Endometrial microvascular endothelial cells (primary cell): Measurements from ENCODE around the gene ATG16L1. TPM values are rescaled to one million over a fixed set of nuclear protein-coding genes. Genes with fewer than 3 reads are reported as not detected.

Experiments
- in situ Hi-C: cut with HindIII; loops from 2 replicates; pipeline ENCODE4 v1.10.0; 2017; ENCODE audit warnings: low sequenced_read_pairs, low pct_unique_long_range_greater_than_20kb; ENCODE audit errors: inconsistent ontology term
- total RNA-seq: library from RNA; depleted of rRNA; stranded (reverse); fragments of >200 nt; gene quantifications from one replicate; pipeline ENCODE4 v1.2.3, GENCODE V29; 2015; ENCODE audit errors: inconsistent ontology term

The ATG16L1 gene
- total RNA-seq, 1 donor from 2014 or later, result 25.6 TPM

- in situ Hi-C loops, result loop anchor here (25.0 kb wide), 3 partner anchors 162 to 387 kb away; partner anchors contain the start of gene SNORC
These were observed 2.5 kb upstream of the ATG16L1 start for GRCh38 chr2:233248999-233249398.

DNA sequence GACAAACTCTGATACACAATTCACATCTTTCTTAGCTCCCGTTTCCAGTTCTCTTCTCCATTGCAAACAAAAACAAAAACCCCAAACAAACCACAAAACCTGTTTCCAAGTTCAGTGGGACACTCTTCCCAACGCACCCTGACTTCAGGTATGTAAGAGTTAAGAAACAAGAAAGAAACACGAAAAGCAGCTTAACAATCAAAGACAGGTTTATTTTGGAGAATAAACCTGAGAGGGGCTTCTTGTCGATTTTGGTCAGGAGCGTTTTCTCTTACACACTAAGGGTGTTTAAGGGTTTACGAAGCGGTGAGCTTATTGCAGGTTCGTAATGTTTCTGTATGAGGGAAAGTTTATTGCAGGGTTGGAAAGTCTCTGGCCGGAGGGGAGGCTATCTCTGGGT lies 905 bp upstream of the ATG16L1 start:
- in situ Hi-C loops, result no loop called here

DNA sequence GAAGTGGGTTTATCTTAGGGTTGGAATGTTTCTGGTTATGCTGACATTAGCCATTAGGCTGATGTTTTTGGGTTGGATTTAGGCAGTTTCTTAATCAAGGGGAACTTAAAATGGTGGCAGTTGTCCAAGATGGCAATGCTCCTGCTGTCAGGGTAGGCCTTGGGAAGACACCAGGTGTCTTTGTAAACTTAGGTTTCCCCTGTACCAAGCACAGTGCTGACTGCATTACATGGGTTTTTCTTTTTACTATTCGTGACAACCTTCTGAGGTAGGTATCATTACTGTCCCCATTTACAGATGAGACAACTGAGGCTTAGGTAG lies 528 bp upstream of the ATG16L1 start:
- in situ Hi-C loops, result no loop called here

DNA sequence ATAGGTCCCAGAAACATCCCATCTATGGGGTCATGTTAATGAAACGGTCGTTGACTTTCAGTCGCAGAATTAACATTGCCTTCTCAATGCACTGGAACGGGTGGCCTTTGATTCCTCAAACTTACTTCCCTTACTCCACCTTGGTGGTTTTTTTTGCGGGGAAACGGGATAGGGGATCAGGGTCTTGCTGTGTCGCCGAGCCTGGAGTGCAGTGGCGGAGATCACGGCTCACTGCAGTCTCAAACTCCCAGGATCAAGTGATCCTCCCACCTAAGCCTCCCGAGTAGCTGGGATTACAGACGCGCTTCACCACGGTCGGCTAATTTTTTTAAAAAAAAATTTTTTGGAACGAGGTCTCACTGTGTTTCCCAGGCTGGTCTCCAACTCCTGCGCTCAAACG lies 754 bp downstream of the ATG16L1 start:
- in situ Hi-C loops, result no loop called here

- in situ Hi-C loops, result no loop called here
These were observed 3.7 kb downstream of the ATG16L1 start for GRCh38 chr2:233255151-233255550.

DNA sequence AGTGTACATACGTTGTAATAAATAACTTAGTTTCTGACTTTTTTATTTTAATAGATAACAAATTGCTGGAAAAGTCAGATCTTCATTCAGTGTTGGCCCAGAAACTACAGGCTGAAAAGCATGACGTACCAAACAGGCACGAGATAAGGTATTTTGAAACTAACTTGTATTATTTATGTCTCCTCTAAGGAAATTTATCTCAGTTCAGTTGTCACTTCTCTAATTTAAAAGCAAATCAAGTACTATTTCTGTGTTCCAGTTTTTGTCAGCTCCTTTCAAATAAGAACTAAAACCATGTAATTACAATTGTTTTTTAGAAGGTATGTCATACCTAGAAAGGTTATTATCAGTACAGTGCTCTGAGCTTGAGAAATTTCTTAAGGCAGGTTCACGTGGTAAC lies 4.6 kb downstream of the ATG16L1 start:
- in situ Hi-C loops, result no loop called here

DNA sequence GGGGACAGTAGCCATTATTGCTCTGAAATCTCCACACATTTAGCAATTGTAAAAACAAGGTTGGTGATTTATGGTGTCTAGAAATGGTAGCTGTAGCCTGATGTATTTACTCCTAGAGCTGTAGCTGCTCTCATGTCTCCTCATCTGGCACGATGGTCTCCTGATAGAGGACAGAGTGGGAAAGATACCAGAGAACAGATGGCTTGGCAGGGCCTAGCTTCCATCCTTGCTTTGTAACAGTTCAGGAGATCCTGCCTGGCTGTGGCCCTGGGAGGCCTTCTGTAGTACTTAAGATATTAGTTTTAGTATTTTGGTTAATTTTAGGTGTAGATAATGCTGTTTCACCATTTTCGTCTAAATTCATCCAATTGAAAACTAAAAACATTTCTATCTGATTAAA lies 6.7 kb downstream of the ATG16L1 start:
- in situ Hi-C loops, result no loop called here

- in situ Hi-C loops, result no loop called here
These were observed 8.3 kb downstream of the ATG16L1 start for GRCh38 chr2:233259730-233260129.

GRCh38 chr2:233260661-233261060 lies 9.2 kb downstream of the ATG16L1 start:
- in situ Hi-C loops, result no loop called here

DNA sequence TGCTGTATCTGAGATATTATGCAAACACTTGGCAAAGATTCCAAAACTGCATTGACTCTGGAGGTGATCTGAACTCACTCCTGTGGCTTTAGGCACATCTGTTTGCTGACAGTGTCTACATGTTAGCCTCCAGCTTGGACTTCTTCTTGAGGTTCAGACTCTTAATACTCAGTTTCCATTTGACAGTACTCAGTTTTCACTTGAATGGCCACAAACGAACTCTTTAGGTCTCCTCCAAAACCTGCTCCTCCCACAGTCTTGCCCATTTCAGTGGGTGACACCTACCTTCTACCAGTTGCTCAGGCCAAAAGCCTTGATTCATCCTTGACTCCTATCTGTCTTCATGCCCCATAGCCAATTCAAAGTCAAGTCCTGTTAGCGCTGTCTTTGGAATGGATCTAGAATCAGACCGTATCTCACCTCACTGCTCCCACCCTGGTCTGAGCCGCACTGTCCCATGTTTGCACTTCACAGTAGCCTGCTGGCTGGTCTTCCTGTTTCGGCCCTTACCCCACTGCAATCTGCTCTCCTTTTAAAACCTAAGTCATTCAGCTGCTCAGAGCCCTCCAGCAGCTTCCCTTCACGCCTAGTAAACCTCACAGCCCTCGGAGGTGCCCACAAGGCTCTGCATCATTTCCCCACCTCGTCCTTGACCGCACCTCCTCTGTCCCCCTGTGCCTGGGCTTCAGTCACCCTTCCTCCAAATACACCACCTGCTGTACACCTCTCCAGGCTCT lies 10.5 kb downstream of the ATG16L1 start:
- in situ Hi-C loops, result no loop called here

GRCh38 chr2:233262562-233262961 lies 11.1 kb downstream of the ATG16L1 start:
- in situ Hi-C loops, result no loop called here

DNA sequence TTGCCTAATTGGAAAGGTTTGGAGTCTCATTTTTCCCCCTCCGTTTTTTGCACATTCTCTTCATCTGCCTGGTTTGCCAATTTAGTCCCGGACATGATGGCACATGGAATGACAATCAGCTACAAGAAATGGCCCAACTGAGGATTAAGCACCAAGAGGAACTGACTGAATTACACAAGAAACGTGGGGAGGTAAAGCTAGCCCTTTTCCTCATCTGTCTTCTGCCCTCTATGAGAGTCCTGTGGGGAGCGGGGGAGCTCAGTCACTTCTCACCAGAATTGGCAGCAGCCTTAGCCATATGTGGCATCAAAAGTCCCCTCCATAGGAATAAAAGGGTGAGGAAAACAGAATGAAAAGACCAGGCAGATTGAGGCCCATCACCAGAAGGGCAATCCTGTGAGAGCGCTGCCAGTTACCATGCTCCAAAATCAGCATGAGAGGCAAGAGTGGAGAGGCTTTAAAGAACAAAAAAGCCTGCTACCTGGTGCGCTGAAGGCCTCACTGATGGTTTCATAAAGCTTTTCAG lies 11.6 kb downstream of the ATG16L1 start:
- in situ Hi-C loops, result no loop called here

DNA sequence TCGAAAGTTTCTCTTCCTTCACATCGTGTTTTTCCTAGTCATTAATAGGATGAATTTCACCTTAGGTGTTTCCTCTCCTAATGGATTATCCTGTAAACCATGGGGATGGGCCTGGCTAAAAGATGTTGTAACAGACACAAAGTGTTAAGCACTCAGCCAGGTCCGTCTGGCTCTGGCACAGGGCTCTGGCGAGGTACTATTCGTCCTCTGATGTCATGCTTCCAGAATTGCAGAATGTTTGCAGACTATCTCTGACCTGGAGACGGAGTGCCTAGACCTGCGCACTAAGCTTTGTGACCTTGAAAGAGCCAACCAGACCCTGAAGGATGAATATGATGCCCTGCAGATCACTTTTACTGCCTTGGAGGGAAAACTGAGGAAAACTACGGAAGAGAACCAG lies 13.2 kb downstream of the ATG16L1 start:
- in situ Hi-C loops, result no loop called here

DNA sequence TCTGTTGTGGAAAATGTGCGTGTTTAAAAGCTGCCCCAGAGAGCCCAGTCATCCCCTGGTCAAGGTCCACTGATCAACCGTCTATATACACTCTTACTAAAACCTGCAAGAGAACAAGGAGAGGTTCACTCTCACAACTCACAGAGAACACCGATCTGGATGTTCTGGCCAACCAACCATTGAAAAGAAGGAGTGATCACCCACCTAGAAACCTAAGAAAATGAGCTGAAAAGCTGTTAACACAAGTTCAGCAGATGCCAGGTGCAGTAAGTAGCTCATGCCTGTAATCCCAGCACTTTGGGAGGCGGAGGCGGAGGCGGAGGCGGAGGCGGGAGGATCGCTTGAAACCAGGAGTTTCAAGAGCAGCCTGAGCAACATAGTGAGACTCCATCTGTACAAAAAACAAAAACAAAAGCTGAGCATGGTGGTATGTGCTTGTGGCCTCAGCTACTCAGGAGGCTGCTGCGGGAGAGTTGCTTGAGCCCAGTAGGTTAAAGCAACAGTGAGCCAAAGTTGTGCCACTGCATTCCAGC lies 14.5 kb downstream of the ATG16L1 start:
- in situ Hi-C loops, result no loop called here

DNA sequence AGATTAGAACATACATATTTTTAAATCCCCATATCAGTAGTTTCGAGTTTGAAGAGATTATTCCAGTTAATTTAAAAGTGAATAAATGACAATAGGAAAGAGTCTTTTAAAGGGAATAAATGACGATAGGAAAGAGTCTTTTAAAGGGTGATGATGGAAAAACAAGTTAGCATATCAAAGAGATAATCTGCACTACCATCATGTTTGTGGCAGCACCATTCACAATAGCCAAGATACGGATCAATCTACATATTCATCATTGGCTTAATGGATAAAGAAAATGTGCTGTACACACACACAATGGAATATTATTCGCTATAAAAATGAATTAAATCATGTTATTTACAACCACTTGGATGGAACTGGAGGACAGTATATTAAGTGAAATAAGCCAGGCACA lies 15.0 kb downstream of the ATG16L1 start:
- in situ Hi-C loops, result no loop called here

DNA sequence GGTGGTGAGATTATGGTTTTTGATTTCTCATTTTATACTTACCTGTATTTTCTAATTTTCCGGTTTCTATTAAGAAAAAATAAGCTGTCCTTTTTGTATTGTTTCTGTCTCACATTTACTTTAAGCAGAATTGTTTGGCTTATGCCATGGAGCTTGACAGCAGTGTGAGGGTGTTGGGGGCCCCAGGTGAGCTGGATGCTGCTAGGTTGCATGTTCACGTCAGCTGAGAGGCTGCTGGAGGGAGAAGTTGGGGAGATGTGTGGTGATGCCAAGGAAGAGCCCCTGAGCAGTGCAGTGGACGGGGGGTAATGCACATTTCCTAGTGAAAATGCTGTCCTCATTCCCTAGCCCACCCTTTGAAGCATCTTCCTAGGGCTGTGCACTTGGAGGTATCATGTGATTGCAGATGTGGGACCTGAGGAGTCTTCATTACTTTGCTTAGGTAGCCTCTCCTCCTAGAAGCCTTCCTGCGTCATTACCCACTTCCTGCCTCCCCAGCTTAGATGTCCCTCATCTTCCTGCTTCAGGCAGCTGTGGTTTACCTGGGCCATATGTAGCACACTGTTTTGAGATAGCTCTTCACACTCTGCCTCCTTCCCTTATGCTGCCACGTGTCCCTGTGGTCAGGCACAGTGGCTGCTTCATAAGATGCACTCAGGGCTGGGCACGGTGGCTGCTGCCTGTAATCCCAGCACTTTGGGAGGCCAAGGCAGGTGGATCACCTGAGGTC lies 16.2 kb downstream of the ATG16L1 start:
- in situ Hi-C loops, result no loop called here

- in situ Hi-C loops, result no loop called here
These were observed 18.9 kb downstream of the ATG16L1 start for GRCh38 chr2:233270366-233270765.

- in situ Hi-C loops, result no loop called here
These were observed 19.5 kb downstream of the ATG16L1 start for GRCh38 chr2:233270951-233271350.

DNA sequence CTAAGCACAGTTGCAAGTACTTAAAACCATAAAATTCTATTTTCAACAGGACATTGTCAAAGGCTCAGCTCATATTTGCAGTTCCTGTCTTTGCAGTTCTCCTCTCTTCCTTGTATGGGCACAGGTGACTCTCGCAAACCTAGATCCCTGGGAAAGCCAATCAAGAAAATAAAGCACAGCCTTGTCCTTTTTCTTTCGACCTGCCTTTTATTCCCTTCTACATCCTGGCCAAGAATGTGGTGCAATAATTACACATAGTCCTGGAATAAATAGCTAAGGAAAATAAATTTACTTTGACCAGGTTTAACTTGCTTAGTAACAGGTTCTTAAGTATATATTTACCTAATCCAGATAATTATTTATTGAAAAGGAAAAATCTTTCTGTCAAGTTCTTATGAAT lies 20.2 kb downstream of the ATG16L1 start:
- in situ Hi-C loops, result no loop called here

GRCh38 chr2:233273120-233273519 lies 21.6 kb downstream of the ATG16L1 start:
- in situ Hi-C loops, result no loop called here
